ENCODE results near the gene RAB37. TPM values are rescaled to one million over a fixed set of nuclear protein-coding genes. Genes with fewer than 3 reads are reported as not detected.

RAB37 gene
- total RNA-seq, 1 donor from 2014 or later = 0.38 TPM

DNA sequence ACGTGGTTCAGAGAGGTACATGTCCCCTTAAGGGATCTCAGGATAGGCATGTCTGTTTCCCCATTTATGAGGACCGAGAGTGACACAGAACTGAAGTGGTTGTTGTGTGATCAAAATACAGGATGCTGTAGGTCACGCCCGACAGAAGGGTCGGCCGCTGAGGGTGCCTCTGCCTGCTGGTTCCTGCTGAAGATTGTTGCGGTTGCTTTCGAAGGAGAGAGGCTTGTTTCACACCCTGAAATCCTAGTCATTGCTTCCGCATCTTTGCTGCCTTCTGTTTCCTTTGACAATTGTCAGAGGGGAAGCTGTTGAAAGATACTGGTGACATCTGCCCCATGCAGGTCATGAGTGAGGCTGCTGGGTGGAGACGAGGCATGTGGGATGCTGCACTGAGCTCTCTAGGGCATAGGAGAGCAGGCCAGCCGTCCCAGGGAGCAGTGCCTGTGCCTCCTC is 42.9 kb downstream of the RAB37 start:
- H3K27ac Mint-ChIP-seq = no peak overlapping the region
- peaks cover 26% of the 10 kb centered on the region for H3K4me1 Mint-ChIP-seq
- H3K4me3 Mint-ChIP-seq = no peak overlapping the region
- no peak for TF ChIP-seq CTCF (IDR thresholded peaks at IDR 0.05; ENCODE audit: unreplicated experiment)
- no peak for DNase-seq (ENCODE audit: low spot score in 2 of 2, unreplicated experiment in 2 of 2)
- H3K36me3 Mint-ChIP-seq = no peaks in the 10 kb centered on the region
- H3K27me3 Mint-ChIP-seq (ENCODE audit: low read depth) = no peaks in the 10 kb centered on the region
- no peaks in the 10 kb centered on the region for H3K9me3 Mint-ChIP-seq

- Mint-ChIP-seq H3K4me3 (no peak overlapping the region), H3K27ac (no peak overlapping the region), H3K27me3 (ENCODE audit: low read depth) (no peaks in the 10 kb centered on the region), H3K36me3 (no peaks in the 10 kb centered on the region), H3K9me3 (no peaks in the 10 kb centered on the region), H3K4me1 (peaks cover 25% of the 10 kb centered on the region)
- TF ChIP-seq CTCF (IDR thresholded peaks at IDR 0.05; ENCODE audit: unreplicated experiment) = no peak
- no peak for DNase-seq (ENCODE audit: low spot score in 2 of 2, unreplicated experiment in 2 of 2)
Measured at GRCh38 chr17:74780443-74781238, 43.6 kb downstream of the RAB37 start.

DNA sequence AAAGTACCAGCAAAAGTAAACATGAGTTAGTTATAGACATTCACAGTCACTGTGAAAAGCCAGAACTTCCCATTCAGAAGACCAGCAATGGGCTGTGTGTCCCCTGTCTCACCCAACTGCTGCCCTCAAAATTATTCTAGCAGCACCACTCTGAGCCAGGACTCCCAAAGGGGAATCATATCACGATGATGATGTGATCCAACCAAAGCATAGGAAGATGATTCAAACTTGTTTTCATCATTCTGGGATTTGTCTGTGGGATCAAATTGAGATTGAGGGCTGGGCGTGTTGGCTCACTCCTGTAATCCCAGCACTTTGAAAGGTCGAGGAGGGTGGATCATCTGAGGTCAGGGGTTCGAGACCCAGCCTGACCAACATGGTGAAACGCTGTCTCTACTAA is 45.5 kb downstream of the RAB37 start:
- H3K4me1 Mint-ChIP-seq = peaks cover 22% of the 10 kb centered on the region
- H3K27ac Mint-ChIP-seq = no peak overlapping the region
- TF ChIP-seq CTCF (IDR thresholded peaks at IDR 0.05; ENCODE audit: unreplicated experiment) = no peak
- H3K4me3 Mint-ChIP-seq = no peak overlapping the region
- no peaks in the 10 kb centered on the region for H3K36me3 Mint-ChIP-seq
- no peaks in the 10 kb centered on the region for H3K27me3 Mint-ChIP-seq (ENCODE audit: low read depth)
- H3K9me3 Mint-ChIP-seq = no peaks in the 10 kb centered on the region
- no peak for DNase-seq (ENCODE audit: low spot score in 2 of 2, unreplicated experiment in 2 of 2)

- no peaks in the 10 kb centered on the region for H3K9me3 Mint-ChIP-seq
- no peaks in the 10 kb centered on the region for H3K36me3 Mint-ChIP-seq
- no peak for DNase-seq (ENCODE audit: low spot score in 2 of 2, unreplicated experiment in 2 of 2)
- H3K4me3 Mint-ChIP-seq = no peak overlapping the region
- H3K27me3 Mint-ChIP-seq (ENCODE audit: low read depth) = no peaks in the 10 kb centered on the region
- H3K4me1 Mint-ChIP-seq = peaks cover 15% of the 10 kb centered on the region
- TF ChIP-seq CTCF (IDR thresholded peaks at IDR 0.05; ENCODE audit: unreplicated experiment) = no peak
- no peak overlapping the region for H3K27ac Mint-ChIP-seq
Measured at GRCh38 chr17:74784125-74784810, 47.2 kb downstream of the RAB37 start.

- no peaks in the 10 kb centered on the region for H3K27me3 Mint-ChIP-seq (ENCODE audit: low read depth)
- peaks cover 15% of the 10 kb centered on the region for H3K4me1 Mint-ChIP-seq
- H3K4me3 Mint-ChIP-seq = no peak overlapping the region
- no peak for DNase-seq (ENCODE audit: low spot score in 2 of 2, unreplicated experiment in 2 of 2)
- no peak overlapping the region for H3K27ac Mint-ChIP-seq
- H3K36me3 Mint-ChIP-seq = peaks cover 2% of the 10 kb centered on the region
- no peaks in the 10 kb centered on the region for H3K9me3 Mint-ChIP-seq
- TF ChIP-seq CTCF (IDR thresholded peaks at IDR 0.05; ENCODE audit: unreplicated experiment) = no peak
Measured at GRCh38 chr17:74785096-74785980, 48.3 kb downstream of the RAB37 start.
